H1 (cell line): ENCODE data around the gene NUDT6. TPM values are rescaled to one million over a fixed set of nuclear protein-coding genes. Genes with fewer than 3 reads are reported as not detected.

ENCODE experiments used
- CTCF ChIA-PET: fragments of 300-600 bp; sonication (Branson Sonifier 250); formaldehyde crosslinking; loops from one replicate; lab custom pipeline; 2021; ENCODE audit not compliant: partially characterized antibody; lab: Charles Lee
- POLR2A ChIA-PET: fragments of 300-600 bp; sonication (Branson Sonifier 250); formaldehyde crosslinking; loops from one replicate; lab custom pipeline; 2021; ENCODE audit warnings: inconsistent platforms; ENCODE audit not compliant: partially characterized antibody; lab: Charles Lee
- DNase-seq, 2 experiments: peaks; one replicate each; pipeline versions ENCODE4 v3.0.0 to v3.0.0-alpha.2; 2010 to 2022; ENCODE audit warnings: low spot score in 2 of 2, low read depth in 1 of 2, mixed read lengths in 1 of 2
- FAIRE-seq: peaks from 2 replicates; lab custom pipeline; 2011; peaks lifted over from hg19 to GRCh38; lab: Jason Lieb, UNC
- H2AFZ ChIP-seq: 2 replicates; pipeline ENCODE4 v1.8.1; 2012; ENCODE audit warnings: low read length, inconsistent platforms
- H2AK5ac ChIP-seq: 2 replicates; pipeline ENCODE4 v1.6.1; 2013; ENCODE audit warnings: low read depth, low read length
- H2BK120ac ChIP-seq: replicated peaks from 2 replicates; pipeline ENCODE3; 2013; ENCODE audit warnings: low read depth, low read length, inconsistent platforms
- H2BK12ac ChIP-seq: 2 replicates; pipeline ENCODE4 v1.6.1; 2013; ENCODE audit warnings: low read depth, low read length
- H2BK15ac ChIP-seq: 2 replicates; pipeline ENCODE4 v1.6.1; 2013; ENCODE audit warnings: low read length
- H2BK20ac ChIP-seq: 2 replicates; pipeline ENCODE4 v1.6.1; 2013; ENCODE audit warnings: low read length
- H2BK5ac ChIP-seq: 2 replicates; pipeline ENCODE4 v1.6.1; 2013; ENCODE audit warnings: low read depth, low read length
- H3K14ac ChIP-seq: 2 replicates; pipeline ENCODE4 v1.6.1; 2013; ENCODE audit warnings: inconsistent platforms; ENCODE audit not compliant: insufficient read length
- H3K18ac ChIP-seq: 2 replicates; pipeline ENCODE4 v1.6.1; 2013; ENCODE audit warnings: low read length; ENCODE audit errors: extremely low read depth
- H3K23ac ChIP-seq: 2 replicates; pipeline ENCODE4 v1.6.1; 2013; ENCODE audit warnings: inconsistent platforms; ENCODE audit not compliant: insufficient read length
- H3K23me2 ChIP-seq: 2 replicates; pipeline ENCODE4 v1.6.1; 2013; ENCODE audit warnings: low read depth, low read length
- H3K27ac ChIP-seq: 2 replicates; pipeline ENCODE4 v1.6.1; 2011; ENCODE audit warnings: low read depth, low read length, inconsistent platforms
- H3K27me3 ChIP-seq, 4 experiments: replicated peaks in 1 of 4; 1 replicate in 1 of 4; 2 replicates in 3 of 4; pipeline versions ENCODE4 v1.6.1 to v1.8.1; 2011 to 2013; ENCODE audit warnings: low read length in 3 of 4, mild to moderate bottlenecking in 3 of 4, inconsistent platforms in 2 of 4, mixed read lengths in 2 of 4, moderate library complexity in 1 of 4; ENCODE audit not compliant: control insufficient read depth in 3 of 4, insufficient read depth in 3 of 4; ENCODE audit errors: extremely low read depth in 1 of 4
- H3K36me3 ChIP-seq, 4 experiments: 2 replicates each; pipeline versions ENCODE4 v1.6.1 to v1.8.1; 2011 to 2013; ENCODE audit warnings: mild to moderate bottlenecking in 4 of 4, low read length in 3 of 4, moderate library complexity in 2 of 4, control low read depth in 1 of 4, inconsistent platforms in 1 of 4; ENCODE audit not compliant: insufficient read depth in 4 of 4, control insufficient read depth in 2 of 4
- H3K4ac ChIP-seq: replicated peaks from 2 replicates; pipeline ENCODE3; 2013; ENCODE audit warnings: low read length, low read depth, mixed read lengths, inconsistent platforms; ENCODE audit not compliant: insufficient read length
- H3K4me1 ChIP-seq, 4 experiments: replicated peaks in 1 of 4; 1 replicate in 1 of 4; 2 replicates in 3 of 4; pipeline versions ENCODE4 v1.6.1 to v1.8.1; 2011 to 2013; ENCODE audit warnings: low read length in 3 of 4, inconsistent platforms in 2 of 4, mixed read lengths in 1 of 4; ENCODE audit not compliant: insufficient read depth in 4 of 4, control insufficient read depth in 3 of 4
- H3K4me2 ChIP-seq, 2 experiments: 2 replicates each; pipeline versions ENCODE4 v1.6.1 to v1.8.1; 2011 to 2013; ENCODE audit warnings: low read depth in 2 of 2, low read length in 2 of 2, control low read depth in 1 of 2, inconsistent platforms in 1 of 2, mild to moderate bottlenecking in 1 of 2; ENCODE audit not compliant: insufficient read depth in 1 of 2
- H3K4me3 ChIP-seq, 4 experiments: fragments of 200-600, 300-600 bp in 1 of 4; sonication (generic), shearing (Covaris generic), sonication (Bioruptor Twin) in 1 of 4; 2 replicates each; pipeline versions ENCODE4 v1.5.1 to v1.8.1; 2011 to 2016; ENCODE audit warnings: low read length in 4 of 4, low read depth in 3 of 4, control low read depth in 2 of 4, inconsistent platforms in 2 of 4, mild to moderate bottlenecking in 2 of 4, mixed read lengths in 1 of 4, moderate library complexity in 1 of 4; ENCODE audit not compliant: insufficient read depth in 2 of 4; ENCODE audit errors: extremely low read depth in 1 of 4
- H3K56ac ChIP-seq: replicated peaks from 2 replicates; pipeline ENCODE3; 2013; ENCODE audit warnings: low read depth, mild to moderate bottlenecking, mixed read lengths, low read length, inconsistent platforms; ENCODE audit not compliant: insufficient read length
- H3K79me1 ChIP-seq: 2 replicates; pipeline ENCODE4 v1.6.1; 2013; ENCODE audit warnings: low read depth, low read length, control low read depth
- H3K79me2 ChIP-seq, 2 experiments: 2 replicates each; pipeline versions ENCODE4 v1.6.1 to v1.8.1; 2012 to 2013; ENCODE audit warnings: low read length in 2 of 2, mild to moderate bottlenecking in 2 of 2, inconsistent platforms in 1 of 2; ENCODE audit not compliant: insufficient read depth in 2 of 2, control insufficient read depth in 1 of 2
- H3K9ac ChIP-seq, 4 experiments: replicated peaks in 1 of 4; 1 replicate in 1 of 4; 2 replicates in 3 of 4; pipeline versions ENCODE4 v1.6.1 to v1.8.1; 2011 to 2013; ENCODE audit warnings: low read depth in 3 of 4, low read length in 3 of 4, control low read depth in 2 of 4, mild to moderate bottlenecking in 2 of 4, moderate library complexity in 2 of 4, inconsistent platforms in 1 of 4; ENCODE audit errors: extremely low read depth in 1 of 4
- H3K9me3 ChIP-seq, 2 experiments: 2 replicates each; pipeline versions ENCODE4 v1.6.1 to v1.8.1; 2012 to 2013; ENCODE audit warnings: mild to moderate bottlenecking in 2 of 2, moderate library complexity in 2 of 2, control low read depth in 1 of 2, inconsistent platforms in 1 of 2, low read depth in 1 of 2, low read length in 1 of 2, mixed read lengths in 1 of 2; ENCODE audit not compliant: insufficient read depth in 2 of 2
- H4K20me1 ChIP-seq, 2 experiments: replicated peaks in 1 of 2; 2 replicates each; pipeline versions ENCODE3 to v1.8.1; 2011 to 2013; ENCODE audit warnings: inconsistent platforms in 2 of 2, low read length in 2 of 2, mild to moderate bottlenecking in 1 of 2; ENCODE audit not compliant: insufficient read depth in 2 of 2, control insufficient read depth in 1 of 2
- H4K5ac ChIP-seq: 2 replicates; pipeline ENCODE4 v1.6.1; 2013; ENCODE audit warnings: low read length, low read depth, mixed read lengths, inconsistent platforms; ENCODE audit not compliant: insufficient read length
- H4K8ac ChIP-seq: 2 replicates; pipeline ENCODE4 v1.8.0; 2013; ENCODE audit warnings: mild to moderate bottlenecking, moderate library complexity, low read length, inconsistent platforms; ENCODE audit not compliant: insufficient read depth; ENCODE audit errors: extremely low read depth
- H4K91ac ChIP-seq: replicated peaks from 2 replicates; pipeline ENCODE3; 2013; ENCODE audit warnings: low read length, mixed read lengths, inconsistent platforms; ENCODE audit not compliant: insufficient read length
- ATF3 ChIP-seq: IDR thresholded peaks from 2 replicates; pipeline ENCODE4 v1.6.1; 2011; ENCODE audit warnings: low read depth, mild to moderate bottlenecking, low read length; ENCODE audit not compliant: insufficient read depth
- CREB1 ChIP-seq: IDR thresholded peaks from 2 replicates; pipeline ENCODE4 v1.6.1; 2012; ENCODE audit warnings: inconsistent platforms
- CTCF ChIP-seq, 3 experiments: IDR thresholded peaks; 1 replicate in 2 of 3; 2 replicates in 1 of 3; pipeline versions ENCODE4 v1.5.1 to v1.6.1; 2011; ENCODE audit warnings: low read length in 3 of 3, mild to moderate bottlenecking in 3 of 3, inconsistent platforms in 2 of 3, low read depth in 1 of 3, moderate library complexity in 1 of 3; ENCODE audit not compliant: insufficient read depth in 1 of 3; ENCODE audit errors: control extremely low read depth in 1 of 3
- HDAC6 ChIP-seq: IDR thresholded peaks from one replicate; pipeline ENCODE4 v1.7.1; 2012; ENCODE audit warnings: low read depth, mild to moderate bottlenecking, inconsistent platforms, low read length, moderate library complexity
- KDM5A ChIP-seq: fragments of 200-600 bp; IDR thresholded peaks from 2 replicates; pipeline ENCODE4 v1.7.1; 2012; ENCODE audit warnings: mild to moderate bottlenecking, low read length, inconsistent platforms, mixed read lengths
- SAP30 ChIP-seq: fragments of 300-600 bp; sonication (generic); IDR thresholded peaks from 2 replicates; pipeline ENCODE4 v1.7.1; 2012; ENCODE audit warnings: low read length, moderate library complexity, mild to moderate bottlenecking, inconsistent platforms; ENCODE audit not compliant: insufficient read depth, insufficient replicate concordance
- WGBS, 2 experiments: shearing (Covaris generic) in 1 of 2; methylation state at CpG; one replicate each; pipeline versions ENCODE4 v1.1.6 to v1.1.7; 2013 to 2015; ENCODE audit warnings: low lambda C conversion rate in 2 of 2, mixed read lengths in 2 of 2, inconsistent platforms in 1 of 2, low coverage in 1 of 2, missing lambda C conversion rate in 1 of 2; ENCODE audit not compliant: insufficient replicate concordance in 2 of 2, insufficient coverage in 1 of 2, insufficient read length in 1 of 2; ENCODE audit errors: extremely low coverage in 1 of 2, missing lambda C conversion rate in 1 of 2; 5-methylcytosine and 5-hydroxymethylcytosine counted together
- polyA plus RNA-seq, 7 experiments: library from polyadenylated mRNA; depleted of rRNA in 3 of 7; stranded (reverse) in 5 of 7; unstranded in 2 of 7; fragments of >200 nt in 5 of 7; fragments of 200-250 nt in 2 of 7; gene quantifications; 1 replicate in 5 of 7; 2 replicates in 1 of 7; 4 replicates in 1 of 7; pipeline versions ENCODE4 v1.2.1 to v1.2.3, GENCODE V29; 2011 to 2013; ENCODE audit warnings: missing spikeins in 2 of 7, mixed read lengths in 2 of 7
- total RNA-seq: library from RNA; stranded (reverse); fragmentation: NEBNext Ultra II Directional; extraction: Animal tissue kit (Norgen Biotek cat#: 25700); gene quantifications from 2 replicates; pipeline ENCODE4 v1.2.1, GENCODE V29; 2021
- TF ChIP-seq, protein P1 (sequence below): IDR thresholded peaks from 2 replicates; pipeline ENCODE4 v1.6.1; 2011; ENCODE audit warnings: low read length, improper control_type of control experiment
- TF ChIP-seq, protein P2 (sequence below): IDR thresholded peaks from 2 replicates; pipeline ENCODE4 v1.6.1; 2012; ENCODE audit warnings: low read length, inconsistent platforms

NUDT6 gene
- total and polyA plus RNA-seq, 2 of the 8 experiments (the other 6 are each of a cell fraction or from before 2014, with no cell fraction given) = 5.0 to 12.4 TPM

- H3K79me2 ChIP-seq = no peaks in the 10 kb centered on the region
- H3K27me3 ChIP-seq = peaks cover 0 to 3% (median 0%) of the 10 kb centered on the region in 4 experiments; a peak in 1 of 7 replicates
- no peak overlapping the region for H3K23ac ChIP-seq
- no peak overlapping the region for H3K56ac ChIP-seq
- H2AK5ac ChIP-seq = no peak overlapping the region
- no peak overlapping the region for H3K9ac ChIP-seq
- H2BK120ac ChIP-seq = no peak overlapping the region
- no peaks in the 10 kb centered on the region for H3K79me1 ChIP-seq
- H3K4me2 ChIP-seq = no peak overlapping the region
- no peak overlapping the region for H2BK15ac ChIP-seq
- H2AFZ ChIP-seq = no peak overlapping the region
- H3K4me3 ChIP-seq = no peak overlapping the region
- peaks cover 0 to 6% (median 0%) of the 10 kb centered on the region in 4 experiments; a peak in 2 of 8 replicates for H3K36me3 ChIP-seq
- no peak overlapping the region for H3K4ac ChIP-seq
- ChIA-PET CTCF (no interaction called here), POLR2A (no interaction called here)
- H2BK5ac ChIP-seq = no peak overlapping the region
- FAIRE-seq (no peak), DNase-seq (no peak)
- H4K8ac ChIP-seq = no peak overlapping the region
- no peak overlapping the region for H2BK12ac ChIP-seq
- H4K91ac ChIP-seq = no peak overlapping the region
- 94% methylated on average over 5 of the region's 5 CpGs; no CpG with 5 or more reads in 1 of the 2 experiments for WGBS, 2 experiments
- no peaks in the 10 kb centered on the region for H4K20me1 ChIP-seq
- H3K23me2 ChIP-seq = peaks cover 3% of the 10 kb centered on the region
- H3K9me3 ChIP-seq = no peaks in the 10 kb centered on the region
- peaks cover 0 to 3% (median 0%) of the 10 kb centered on the region in 4 experiments; a peak in 2 of 7 replicates for H3K4me1 ChIP-seq
- H4K5ac ChIP-seq = no peak overlapping the region
- H3K27ac ChIP-seq = no peak overlapping the region
- no peak overlapping the region for H2BK20ac ChIP-seq
- no peak overlapping the region for H3K18ac ChIP-seq
- no peak overlapping the region for H3K14ac ChIP-seq
- TF ChIP-seq HDAC6 = no peak
- TF ChIP-seq, protein P1, sequence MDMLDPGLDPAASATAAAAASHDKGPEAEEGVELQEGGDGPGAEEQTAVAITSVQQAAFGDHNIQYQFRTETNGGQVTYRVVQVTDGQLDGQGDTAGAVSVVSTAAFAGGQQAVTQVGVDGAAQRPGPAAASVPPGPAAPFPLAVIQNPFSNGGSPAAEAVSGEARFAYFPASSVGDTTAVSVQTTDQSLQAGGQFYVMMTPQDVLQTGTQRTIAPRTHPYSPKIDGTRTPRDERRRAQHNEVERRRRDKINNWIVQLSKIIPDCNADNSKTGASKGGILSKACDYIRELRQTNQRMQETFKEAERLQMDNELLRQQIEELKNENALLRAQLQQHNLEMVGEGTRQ = no peak
- no peak for TF ChIP-seq CTCF (IDR thresholded peaks at IDR 0.05; ENCODE audit: control extremely low read depth in 1 of 3, insufficient read depth in 1 of 3, low read depth in 1 of 3, low read length in 3 of 3)
- no peak for TF ChIP-seq SAP30
- TF ChIP-seq ATF3 = no peak
- TF ChIP-seq, protein P2, sequence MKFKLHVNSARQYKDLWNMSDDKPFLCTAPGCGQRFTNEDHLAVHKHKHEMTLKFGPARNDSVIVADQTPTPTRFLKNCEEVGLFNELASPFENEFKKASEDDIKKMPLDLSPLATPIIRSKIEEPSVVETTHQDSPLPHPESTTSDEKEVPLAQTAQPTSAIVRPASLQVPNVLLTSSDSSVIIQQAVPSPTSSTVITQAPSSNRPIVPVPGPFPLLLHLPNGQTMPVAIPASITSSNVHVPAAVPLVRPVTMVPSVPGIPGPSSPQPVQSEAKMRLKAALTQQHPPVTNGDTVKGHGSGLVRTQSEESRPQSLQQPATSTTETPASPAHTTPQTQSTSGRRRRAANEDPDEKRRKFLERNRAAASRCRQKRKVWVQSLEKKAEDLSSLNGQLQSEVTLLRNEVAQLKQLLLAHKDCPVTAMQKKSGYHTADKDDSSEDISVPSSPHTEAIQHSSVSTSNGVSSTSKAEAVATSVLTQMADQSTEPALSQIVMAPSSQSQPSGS = no peak
- TF ChIP-seq KDM5A = no peak
- no peak for TF ChIP-seq CREB1
Observed at GRCh38 chr4:122917731-122918130, 4.7 kb downstream of the NUDT6 start.
